GM12874 (cell line): Measurements from ENCODE around the gene MANF.

Experiments used
- TF ChIP-seq, protein P1 (sequence below): IDR thresholded peaks from 2 replicates; pipeline ENCODE4 v1.5.1; 2011; ENCODE audit warnings: low read depth, mild to moderate bottlenecking, control low read depth, low read length, moderate library complexity; ENCODE audit not compliant: insufficient read depth

The MANF gene

DNA sequence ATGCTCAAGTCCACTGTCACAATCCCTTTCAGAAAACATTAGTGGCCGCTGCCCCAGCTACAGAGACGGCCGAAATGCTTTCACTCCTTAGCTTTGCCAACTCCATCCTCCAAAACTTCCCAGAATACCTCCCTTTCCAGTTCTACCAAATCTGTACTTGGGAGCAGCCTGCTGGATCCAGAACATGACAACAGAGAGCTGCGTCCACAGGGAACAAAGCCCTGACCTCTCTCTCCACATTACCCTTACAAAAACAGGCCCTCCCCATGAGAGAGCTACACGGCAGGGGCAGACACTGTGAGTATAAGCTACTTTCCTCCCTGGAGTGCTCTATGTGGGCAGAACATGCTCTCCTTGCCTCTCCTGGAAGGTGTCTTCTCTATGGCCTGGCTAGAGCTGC lies 12.3 kb downstream of the MANF start:
- TF ChIP-seq, protein P1, sequence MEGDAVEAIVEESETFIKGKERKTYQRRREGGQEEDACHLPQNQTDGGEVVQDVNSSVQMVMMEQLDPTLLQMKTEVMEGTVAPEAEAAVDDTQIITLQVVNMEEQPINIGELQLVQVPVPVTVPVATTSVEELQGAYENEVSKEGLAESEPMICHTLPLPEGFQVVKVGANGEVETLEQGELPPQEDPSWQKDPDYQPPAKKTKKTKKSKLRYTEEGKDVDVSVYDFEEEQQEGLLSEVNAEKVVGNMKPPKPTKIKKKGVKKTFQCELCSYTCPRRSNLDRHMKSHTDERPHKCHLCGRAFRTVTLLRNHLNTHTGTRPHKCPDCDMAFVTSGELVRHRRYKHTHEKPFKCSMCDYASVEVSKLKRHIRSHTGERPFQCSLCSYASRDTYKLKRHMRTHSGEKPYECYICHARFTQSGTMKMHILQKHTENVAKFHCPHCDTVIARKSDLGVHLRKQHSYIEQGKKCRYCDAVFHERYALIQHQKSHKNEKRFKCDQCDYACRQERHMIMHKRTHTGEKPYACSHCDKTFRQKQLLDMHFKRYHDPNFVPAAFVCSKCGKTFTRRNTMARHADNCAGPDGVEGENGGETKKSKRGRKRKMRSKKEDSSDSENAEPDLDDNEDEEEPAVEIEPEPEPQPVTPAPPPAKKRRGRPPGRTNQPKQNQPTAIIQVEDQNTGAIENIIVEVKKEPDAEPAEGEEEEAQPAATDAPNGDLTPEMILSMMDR = no peak

DNA sequence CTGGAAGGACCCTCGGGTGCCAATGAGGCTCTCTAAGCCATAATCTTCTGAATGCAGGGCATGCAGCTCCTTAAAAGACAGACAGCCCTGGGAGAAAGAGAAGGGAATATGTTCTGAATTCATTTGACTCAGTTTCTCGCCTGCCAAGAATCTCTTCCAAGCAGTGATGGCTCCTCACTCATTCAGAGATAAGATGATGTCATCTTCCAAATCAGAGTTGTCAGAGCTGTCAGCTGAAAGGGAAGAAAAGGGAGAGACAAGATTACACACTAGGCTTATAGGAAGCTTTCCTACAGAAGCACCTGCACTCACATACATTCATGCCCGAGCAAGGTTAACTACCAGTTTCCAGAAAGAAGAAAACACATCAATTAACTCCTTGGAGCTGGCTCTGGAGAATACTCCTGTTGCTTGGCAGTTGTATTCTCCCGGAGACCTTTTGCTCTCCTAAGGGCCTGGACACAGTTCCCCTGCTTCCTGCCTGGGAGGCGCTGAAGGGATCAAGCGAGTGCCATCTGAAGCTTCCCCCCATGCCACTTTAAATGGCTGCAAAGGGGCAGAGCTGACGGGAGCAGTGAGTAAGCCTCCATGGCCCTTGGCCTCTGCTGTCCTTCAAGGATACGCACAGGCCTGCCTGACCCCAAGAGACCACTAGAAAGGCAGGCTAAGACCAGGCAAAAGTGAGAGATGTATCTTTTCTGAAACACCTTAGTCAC lies 13.7 kb downstream of the MANF start:
- TF ChIP-seq, protein P1 = no peak

DNA sequence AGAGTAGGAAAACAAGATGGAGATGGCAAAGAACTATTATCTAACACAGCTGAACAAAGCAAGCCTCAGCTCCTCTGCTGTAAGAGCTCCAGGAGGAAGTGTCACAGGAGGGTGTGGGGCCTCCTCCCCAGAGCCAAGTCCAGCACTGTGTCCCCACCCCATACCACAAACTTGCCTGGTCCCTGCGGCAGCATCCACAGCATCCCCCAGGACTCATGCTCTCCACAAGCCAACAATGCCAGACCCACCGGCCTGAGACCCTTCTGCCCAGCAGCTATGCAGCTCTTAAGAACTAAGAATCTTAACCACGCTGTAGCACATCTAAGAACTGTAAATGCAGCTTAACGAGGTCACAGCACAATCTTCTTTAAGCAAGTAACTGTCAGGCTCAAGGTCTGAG lies 15.1 kb downstream of the MANF start:
- TF ChIP-seq, protein P1 = no peak

GRCh38 chr3:51401735-51402134 lies 16.6 kb downstream of the MANF start:
- TF ChIP-seq, protein P1 = no peak

- TF ChIP-seq, protein P1 = no peak
Observed at GRCh38 chr3:51403675-51404074, 18.6 kb downstream of the MANF start.

DNA sequence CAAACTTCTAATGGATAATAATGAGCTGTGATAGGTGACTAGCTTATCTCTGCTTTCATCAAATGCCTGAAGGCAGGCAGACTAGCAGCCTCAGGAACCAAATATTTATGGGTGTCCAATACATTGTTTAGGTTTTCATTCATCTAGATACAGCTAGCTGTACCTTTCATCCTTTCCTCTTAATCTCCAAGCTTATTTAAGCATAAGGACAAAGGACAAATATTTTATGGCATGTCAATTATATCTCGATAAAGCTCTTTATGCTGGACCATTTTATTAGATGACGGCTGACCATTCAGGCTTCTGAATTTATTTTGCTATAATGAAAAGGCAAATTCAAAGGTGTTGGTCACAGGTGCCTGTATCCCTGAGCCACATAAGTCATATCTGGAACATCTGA lies 22.9 kb downstream of the MANF start:
- TF ChIP-seq, protein P1 = no peak

GRCh38 chr3:51408813-51409212 lies 23.7 kb downstream of the MANF start:
- TF ChIP-seq, protein P1 = no peak
